A549 (cell line): Measurements from ENCODE around the gene TMEM18.

Experiments
- CTCF ChIP-seq: fragments of >200 bp; sonication (Bioruptor Twin); formaldehyde crosslinking; IDR thresholded peaks from 3 replicates; pipeline ENCODE4 v1.5.1; 2016
- FOXS1 ChIP-seq: fragments of 250-450 bp; sonication (Bioruptor Pico); IDR thresholded peaks from 2 replicates; pipeline ENCODE4 v1.5.0; 2020; ENCODE audit warnings: mild to moderate bottlenecking, moderate library complexity
- HMGXB4 ChIP-seq: fragments of 250-450 bp; sonication (Bioruptor Pico); IDR thresholded peaks from 2 replicates; pipeline ENCODE4 v1.5.0; 2021; ENCODE audit warnings: mild to moderate bottlenecking, moderate library complexity, borderline replicate concordance
- POLR2A ChIP-seq: IDR thresholded peaks from 2 replicates; pipeline ENCODE4 v1.6.1; 2012; ENCODE audit warnings: mild to moderate bottlenecking, low read length
- RCOR1 ChIP-seq: fragments of 150-350 bp; IDR thresholded peaks from 2 replicates; pipeline ENCODE4 v1.6.1; 2014; ENCODE audit warnings: antibody characterized with exemption, low read length, low read depth
- REST ChIP-seq: fragments of 200-600 bp; sonication (generic); IDR thresholded peaks from 2 replicates; pipeline ENCODE4 v1.6.1; 2016; ENCODE audit warnings: antibody characterized with exemption, mild to moderate bottlenecking, moderate library complexity
- RNF2 ChIP-seq: fragments of 200-600 bp; sonication (generic); IDR thresholded peaks from 2 replicates; pipeline ENCODE4 v1.6.1; 2016; ENCODE audit warnings: low read depth, mild to moderate bottlenecking, antibody characterized with exemption, moderate library complexity, borderline replicate concordance
- TFCP2L1 ChIP-seq: fragments of 250-450 bp; sonication (Bioruptor Pico); IDR thresholded peaks from 2 replicates; pipeline ENCODE4 v1.5.0; 2021; ENCODE audit warnings: mild to moderate bottlenecking
- ZFP36 ChIP-seq: fragments of 450-650 bp; IDR thresholded peaks from 2 replicates; pipeline ENCODE4 v1.6.1; 2014; ENCODE audit warnings: borderline replicate concordance; ENCODE audit not compliant: partially characterized antibody

GRCh38 chr2:627926-628560 is 49.2 kb downstream of the TMEM18 start:
- no peak for TF ChIP-seq CTCF
- no peak for TF ChIP-seq POLR2A
- no peak for TF ChIP-seq REST
- TF ChIP-seq FOXS1 (CRISPR knock-in tag), result no peak
- TF ChIP-seq HMGXB4 (CRISPR knock-in tag), result no peak
- no peak for TF ChIP-seq TFCP2L1 (CRISPR knock-in tag)
- TF ChIP-seq ZFP36, result no peak
- no peak for TF ChIP-seq RNF2
- TF ChIP-seq RCOR1, result no peak
